ENCODE data around the gene BAHD1.

DNA sequence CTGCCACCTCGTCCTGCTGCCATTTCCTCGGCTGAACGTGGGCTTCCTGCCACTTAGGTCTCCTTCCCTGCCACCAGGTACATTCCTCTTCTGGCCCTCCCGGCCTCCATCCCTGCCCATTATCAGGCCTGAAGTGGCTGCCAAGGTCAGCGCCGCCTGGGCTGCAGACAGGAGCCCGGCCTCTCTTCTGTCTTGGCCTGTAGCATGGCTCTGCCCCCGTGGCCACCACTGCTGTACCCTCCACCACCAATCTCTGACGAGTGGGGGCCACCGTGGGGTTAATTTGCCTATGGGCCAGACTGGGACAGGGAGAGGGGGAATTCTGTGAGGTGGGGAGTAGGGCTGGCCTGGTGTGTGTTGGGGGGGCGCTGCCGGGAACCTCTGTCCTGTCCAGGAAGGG, 2.0 kb upstream of the BAHD1 start:
- no peak for TF ChIP-seq CTCF (IDR thresholded peaks at IDR 0.05)
- TF ChIP-seq EP300 (IDR thresholded peaks at IDR 0.05), result no peak

Measured in ovary (tissue), 3 donors.